Right cardiac atrium (tissue), 5 donors: Measurements from ENCODE around the gene OTOGL. TPM values are rescaled to one million over a fixed set of nuclear protein-coding genes. Genes with fewer than 3 reads are reported as not detected.

ENCODE experiments used
- ATAC-seq, 2 donors: fragments of 200-7000 bp; cut with Tn5 transposase; one replicate each; pipeline versions ENCODE4 v1.8.0 to v1.9.1; 2020; ENCODE audit warnings: moderate library complexity in 2 of 2, mild to moderate bottlenecking in 1 of 2
- DNase-seq, 3 donors: peaks; one replicate each; pipeline ENCODE4 v3.0.0-alpha.2; 2020
- H3K27ac ChIP-seq: one replicate; pipeline ENCODE4 v1.5.1; 2013; ENCODE audit warnings: mild to moderate bottlenecking, low read length, control low read depth, moderate library complexity
- H3K27me3 ChIP-seq: one replicate; pipeline ENCODE4 v1.6.1; 2013; ENCODE audit not compliant: control insufficient read depth, insufficient read depth
- H3K4me1 ChIP-seq: one replicate; pipeline ENCODE4 v1.6.1; 2013; ENCODE audit warnings: low read length; ENCODE audit not compliant: control insufficient read depth, insufficient read depth
- H3K4me3 ChIP-seq: one replicate; pipeline ENCODE4 v1.5.1; 2013; ENCODE audit warnings: low read length, control low read depth
- H3K9me3 ChIP-seq: one replicate; pipeline ENCODE4 v1.6.1; 2013; ENCODE audit warnings: low read length; ENCODE audit not compliant: control insufficient read depth
- WGBS: extraction: QIAGEN DNeasy Blood & Tissue Kit; methylation state at CpG from one replicate; pipeline ENCODE4 v1.1.7; 2013; 5-methylcytosine and 5-hydroxymethylcytosine counted together
- intact Hi-C, 4 donors: fragments of 100-400 bp; cut with DNase I; formaldehyde crosslinking; loops; one replicate each; pipeline versions ENCODE4 v1.11.0 to v1.14.0; 2022 to 2023
- polyA plus RNA-seq: library from polyadenylated mRNA; stranded (reverse); fragments of 200-250 nt; gene quantifications from one replicate; pipeline ENCODE4 v1.2.3, GENCODE V29; 2013
- total RNA-seq, 4 donors: library from RNA; stranded (reverse); fragmentation: NEBNext Ultra II Directional; extraction: Animal tissue kit (Norgen Biotek cat#: 25700); gene quantifications; one replicate each; pipeline ENCODE4 v1.2.1, GENCODE V29; 2021
- donor health status: healthy with polysubstance abuse.
- donor health status: DM: no; HTN: yes; CAD: no.
- donor health status: DM: no; HTN: no; CAD: no.
- donor health status: DM: no; HTN: yes; CAD: no; lungs with severe emphysema.
- donor health status: DM: yes; HTN: yes; CAD: no.

Gene OTOGL
- total and polyA plus RNA-seq, 5 donors, result 8.1 to 25.9 (median 17.8) TPM

DNA sequence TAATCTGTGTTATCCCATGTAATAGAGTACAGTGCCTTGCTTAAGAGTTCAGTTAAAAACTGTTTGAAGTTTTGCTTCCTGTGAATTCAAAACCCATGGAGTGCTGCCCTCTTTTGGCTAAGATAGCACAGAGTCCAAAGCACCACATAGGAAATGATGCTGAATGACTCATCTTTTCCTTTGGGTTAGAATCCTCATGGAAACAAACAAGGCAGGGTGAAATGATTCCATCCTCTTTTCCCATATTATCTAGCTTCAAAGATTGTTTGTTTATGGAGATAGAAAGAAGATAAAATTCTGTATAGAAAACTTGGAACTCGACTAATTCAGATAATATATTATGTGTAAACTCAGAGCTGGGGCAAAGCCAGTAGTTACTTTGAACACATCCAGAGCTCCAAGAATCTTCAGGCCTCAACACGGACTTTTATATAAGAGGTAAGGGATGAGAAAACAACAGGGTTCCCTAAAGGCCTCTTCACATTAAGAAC is 87.4 kb downstream of the OTOGL start:
- Histone ChIP-seq H3K27me3 (no peaks in the 10 kb centered on the region), H3K27ac (peak overlapping the region; percentile 99), H3K4me1 (peaks cover 3% of the 10 kb centered on the region), H3K9me3 (no peaks in the 10 kb centered on the region), H3K4me3 (no peak overlapping the region)
- WGBS, result 11% methylated on average over 2 of the region's 2 CpGs
- intact Hi-C loops, result loop anchor here in 3 of 4 donors (5.0 to 10.0 kb wide), 4 partner anchors 249 to 632 kb away; partner anchors contain the start of gene PPP1R12A (in 1 of the 3)
- DNase-seq (peak in 2 of 3 donors; percentile 37 to 57), ATAC-seq (peak; percentile 90 to 92)

DNA sequence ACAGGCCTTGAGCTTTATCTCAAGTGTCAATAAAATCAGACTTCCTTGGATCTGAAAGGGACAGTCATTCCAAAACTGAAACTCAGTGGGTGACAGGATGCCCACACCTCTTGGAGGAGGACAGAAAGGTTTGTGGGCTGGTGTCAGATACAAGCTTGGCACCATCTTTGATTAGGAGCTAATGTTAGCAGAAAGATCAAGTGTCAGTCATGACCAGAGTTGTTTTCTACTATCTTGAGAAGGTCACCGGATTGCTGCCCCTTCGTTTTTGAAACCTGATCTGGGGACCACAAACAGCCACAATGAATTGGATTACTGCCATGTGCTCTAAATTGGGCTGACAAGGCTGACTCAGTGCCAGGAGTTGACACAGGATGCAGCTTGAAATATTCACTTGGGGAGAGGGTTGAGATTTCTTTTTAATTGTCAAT is 88.3 kb downstream of the OTOGL start:
- Histone ChIP-seq H3K27ac (peak overlapping the region; percentile 91), H3K4me3 (no peak overlapping the region), H3K27me3 (no peaks in the 10 kb centered on the region), H3K9me3 (no peaks in the 10 kb centered on the region), H3K4me1 (peaks cover 3% of the 10 kb centered on the region)
- 6% methylated on average over 2 of the region's 2 CpGs for WGBS
- ATAC-seq (peak; percentile 75 to 77), DNase-seq (peak; percentile 35 to 73 (median 56))
- intact Hi-C loops, result loop anchor here in 3 of 4 donors (5.0 to 10.0 kb wide), 4 partner anchors 250 to 633 kb away; partner anchors contain the start of gene PPP1R12A (in 1 of the 3)

DNA sequence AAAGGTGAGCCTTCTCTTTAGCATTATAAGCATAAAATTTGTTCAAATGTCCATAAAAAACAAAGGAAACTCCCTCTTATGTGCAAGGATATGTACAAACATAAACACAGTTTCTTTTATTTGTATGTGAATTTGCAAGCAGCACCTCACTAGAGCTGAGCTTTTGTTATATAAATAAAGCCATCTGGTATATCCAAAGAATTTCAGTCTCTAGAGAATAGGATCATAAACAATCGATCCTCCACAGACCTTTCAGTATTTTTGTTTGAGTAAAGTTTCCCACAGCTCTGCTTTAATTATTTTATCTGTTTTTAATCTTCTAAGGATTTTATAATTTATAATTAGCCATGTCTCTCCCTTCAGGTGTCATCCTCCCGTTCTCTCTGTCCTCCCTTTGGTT is 89.2 kb downstream of the OTOGL start:
- Histone ChIP-seq H3K4me3 (no peak overlapping the region), H3K4me1 (peaks cover 3% of the 10 kb centered on the region), H3K9me3 (no peaks in the 10 kb centered on the region), H3K27me3 (no peaks in the 10 kb centered on the region), H3K27ac (no peak overlapping the region)
- 63% methylated on average over 2 of the region's 2 CpGs for WGBS
- intact Hi-C loops, result loop anchor here in 3 of 4 donors (5.0 to 10.0 kb wide), 4 partner anchors 251 to 634 kb away; partner anchors contain the start of gene PPP1R12A (in 1 of the 3)
- no peak for ATAC-seq
- no peak for DNase-seq

DNA sequence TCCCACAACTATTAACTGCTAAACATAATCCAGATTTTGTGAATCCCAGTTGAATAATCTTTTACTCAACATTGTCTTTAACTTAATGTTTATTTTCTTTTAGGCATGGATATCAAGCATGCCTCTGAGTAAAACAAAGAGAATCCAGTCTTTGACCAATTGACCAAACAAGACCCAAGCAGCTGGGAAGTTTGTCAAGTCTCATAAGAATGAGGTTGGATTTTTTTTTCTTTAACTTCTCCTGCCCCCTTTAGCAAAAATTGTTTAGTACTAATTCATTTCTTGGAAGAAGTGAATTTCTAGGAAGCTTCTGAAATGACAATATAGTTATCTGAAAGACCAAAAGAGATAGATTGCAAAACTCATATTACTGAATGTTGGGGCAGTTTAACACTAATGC is 89.9 kb downstream of the OTOGL start:
- Histone ChIP-seq H3K4me1 (peaks cover 3% of the 10 kb centered on the region), H3K27me3 (no peaks in the 10 kb centered on the region), H3K9me3 (no peaks in the 10 kb centered on the region), H3K4me3 (no peak overlapping the region), H3K27ac (no peak overlapping the region)
- ATAC-seq (no peak), DNase-seq (no peak)
- intact Hi-C loops, result loop anchor here in 3 of 4 donors (5.0 to 10.0 kb wide), 4 partner anchors 252 to 634 kb away; partner anchors contain the start of gene PPP1R12A (in 1 of the 3)

DNA sequence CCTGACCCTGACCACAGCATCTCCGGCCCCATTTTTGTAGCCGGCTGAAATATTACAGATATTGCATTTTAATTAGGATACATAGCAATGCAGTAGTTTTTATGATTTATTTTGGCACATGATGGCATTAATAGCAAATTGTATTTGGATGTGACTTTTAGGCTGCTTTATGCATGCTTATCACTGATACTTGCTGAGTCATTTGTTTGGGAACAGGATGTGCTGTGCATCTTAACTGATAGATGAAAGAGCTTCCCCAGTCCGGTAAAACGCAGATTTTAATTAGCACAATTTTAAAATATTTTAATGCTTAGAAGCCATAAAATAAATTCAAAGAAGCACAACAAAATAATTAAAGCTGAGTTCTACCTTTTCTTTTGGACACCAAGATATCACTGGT is 90.7 kb downstream of the OTOGL start:
- no peak overlapping the region for H3K4me3 ChIP-seq
- intact Hi-C loops, result no loop called here
- no peaks in the 10 kb centered on the region for H3K9me3 ChIP-seq
- H3K27ac ChIP-seq, result no peak overlapping the region
- DNase-seq, result no peak
- H3K27me3 ChIP-seq, result no peaks in the 10 kb centered on the region
- no peak for ATAC-seq
- H3K4me1 ChIP-seq, result peaks cover 3% of the 10 kb centered on the region
- 59% methylated on average over 4 of the region's 4 CpGs for WGBS

DNA sequence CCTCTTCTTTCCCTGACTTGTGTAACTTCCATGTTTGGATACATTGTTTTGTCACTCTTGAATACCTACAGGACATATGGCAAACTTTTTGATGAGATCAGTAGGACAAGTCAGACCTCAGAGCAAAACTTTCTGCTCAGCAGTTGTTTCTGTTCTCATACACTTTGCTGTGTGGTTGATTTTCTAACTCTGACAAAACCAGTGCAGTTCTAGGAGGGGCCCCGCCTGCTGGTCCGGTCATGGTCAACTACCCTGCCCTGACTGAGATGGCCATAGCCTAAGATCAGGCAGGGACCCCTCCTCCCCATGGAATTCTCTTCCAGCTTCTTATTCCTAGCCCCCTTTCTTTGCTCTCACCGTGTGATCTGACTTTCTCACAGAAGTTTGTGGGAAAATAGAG is 92.8 kb downstream of the OTOGL start:
- no peaks in the 10 kb centered on the region for H3K27me3 ChIP-seq
- peaks cover 2% of the 10 kb centered on the region for H3K4me1 ChIP-seq
- H3K27ac ChIP-seq, result no peak overlapping the region
- DNase-seq (no peak), ATAC-seq (no peak)
- 75% methylated on average over 3 of the region's 3 CpGs for WGBS
- intact Hi-C loops, result no loop called here
- H3K9me3 ChIP-seq, result no peaks in the 10 kb centered on the region
- no peak overlapping the region for H3K4me3 ChIP-seq

DNA sequence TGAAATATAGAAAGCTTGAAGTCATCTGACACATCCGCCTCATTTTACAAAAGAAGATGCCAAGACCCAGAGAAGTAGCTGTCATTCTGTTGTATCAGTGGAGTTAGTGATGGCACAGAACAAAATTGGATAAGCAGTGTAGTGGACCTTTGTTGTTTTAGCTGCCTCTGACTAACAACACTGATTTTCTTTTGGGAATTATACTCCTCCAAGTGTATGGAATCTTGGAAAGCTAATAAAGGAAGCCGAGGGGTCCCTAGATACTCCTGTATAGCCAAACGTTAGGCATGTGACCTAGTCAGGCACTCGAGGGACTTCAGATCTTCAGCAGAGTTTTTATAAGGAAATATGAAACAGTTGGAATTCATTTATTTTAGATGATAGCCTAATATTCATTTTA is 94.5 kb downstream of the OTOGL start:
- 41% methylated on average over 4 of the region's 4 CpGs for WGBS
- Histone ChIP-seq H3K27ac (no peak overlapping the region), H3K9me3 (no peaks in the 10 kb centered on the region), H3K4me3 (no peak overlapping the region), H3K27me3 (no peaks in the 10 kb centered on the region), H3K4me1 (no peaks in the 10 kb centered on the region)
- ATAC-seq (no peak), DNase-seq (no peak)
- intact Hi-C loops, result no loop called here

DNA sequence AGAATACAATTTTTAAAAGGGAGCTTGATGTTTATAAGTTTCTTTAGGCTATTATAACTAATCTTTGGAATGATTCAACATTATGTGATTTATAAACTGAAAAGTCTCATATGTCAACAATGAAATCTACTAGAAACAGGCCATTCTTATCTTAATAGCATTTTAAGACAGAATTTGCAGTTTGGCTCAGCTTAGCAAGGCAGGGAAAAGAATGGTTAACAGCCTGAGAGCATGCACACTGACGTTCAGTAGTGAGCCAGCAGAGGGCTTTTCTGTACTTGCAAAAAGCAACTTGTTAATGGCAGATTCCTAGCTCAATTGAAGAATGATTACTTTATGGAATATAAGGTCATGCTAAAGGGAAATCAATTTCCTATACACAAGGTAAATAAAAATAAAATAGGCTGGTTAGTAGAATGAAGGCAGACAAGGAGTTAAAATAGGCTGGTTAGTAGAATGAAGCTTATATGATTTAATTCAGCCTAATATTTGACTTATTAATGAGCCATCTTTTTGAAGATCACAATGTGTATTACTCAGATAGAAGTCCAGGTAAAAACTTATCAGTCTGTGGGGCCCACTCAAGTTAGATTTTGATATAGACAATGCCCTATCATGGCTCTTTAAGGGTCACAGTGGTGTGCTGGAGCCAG is 95.9 kb downstream of the OTOGL start:
- intact Hi-C loops, result loop anchor here in 3 of 4 donors (5.0 kb wide), 2 partner anchors 72 to 77 kb away; no protein-coding TSS in a partner anchor
- WGBS, result 3% methylated on average over 1 of the region's 1 CpG
- Histone ChIP-seq H3K27ac (no peak overlapping the region), H3K4me1 (no peaks in the 10 kb centered on the region), H3K9me3 (no peaks in the 10 kb centered on the region), H3K4me3 (no peak overlapping the region), H3K27me3 (no peaks in the 10 kb centered on the region)
- ATAC-seq, result peak; percentile 57 to 76
- DNase-seq, result peak in 1 of 3 donors; percentile 43

DNA sequence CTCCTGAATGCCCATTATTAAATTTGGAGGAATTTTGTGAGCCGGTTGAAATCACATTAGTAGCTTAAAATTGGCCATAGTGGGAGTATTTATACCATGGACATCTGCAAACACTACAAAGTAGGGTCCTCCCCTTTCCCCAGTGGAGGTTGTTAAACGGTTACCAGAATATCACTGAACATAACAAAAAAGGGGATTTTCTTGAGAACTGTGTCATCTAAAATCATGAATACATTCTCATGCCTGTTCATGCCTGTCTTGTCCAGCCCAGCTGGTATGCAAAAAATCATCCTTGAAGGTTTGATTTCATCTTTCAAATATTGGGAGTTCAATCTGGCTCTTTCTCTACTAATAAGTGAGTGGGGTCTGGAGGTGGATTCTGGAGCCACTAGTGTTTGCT is 96.4 kb downstream of the OTOGL start:
- no peak overlapping the region for H3K4me3 ChIP-seq
- ATAC-seq (no peak), DNase-seq (no peak)
- H3K27me3 ChIP-seq, result no peaks in the 10 kb centered on the region
- no peaks in the 10 kb centered on the region for H3K9me3 ChIP-seq
- WGBS, result 79% methylated on average over 2 of the region's 2 CpGs
- intact Hi-C loops, result loop anchor here in 3 of 4 donors (5.0 kb wide), 2 partner anchors 72 to 77 kb away; no protein-coding TSS in a partner anchor
- no peak overlapping the region for H3K27ac ChIP-seq
- no peaks in the 10 kb centered on the region for H3K4me1 ChIP-seq

DNA sequence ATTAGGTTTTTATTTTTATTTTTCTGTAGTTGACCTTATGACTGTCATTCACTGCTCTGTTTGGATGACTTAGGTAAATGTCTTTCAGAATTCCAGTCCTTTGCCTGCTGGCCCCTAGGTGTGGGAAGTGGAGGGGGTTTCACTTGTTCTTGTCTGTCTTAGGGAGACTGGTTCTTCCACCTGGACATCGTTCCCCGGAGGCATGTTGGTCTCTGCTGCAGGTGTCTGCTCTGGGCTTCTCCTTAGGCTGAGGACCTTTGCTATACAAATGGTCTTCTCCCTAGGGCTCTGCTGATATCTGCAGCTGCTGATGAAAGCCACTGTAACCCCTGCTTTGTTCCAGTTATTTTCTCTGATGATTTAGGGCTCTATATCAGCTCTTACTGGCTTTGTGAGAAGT is 97.1 kb downstream of the OTOGL start:
- DNase-seq (no peak), ATAC-seq (no peak)
- Histone ChIP-seq H3K27ac (no peak overlapping the region), H3K9me3 (no peaks in the 10 kb centered on the region), H3K4me3 (no peak overlapping the region), H3K27me3 (no peaks in the 10 kb centered on the region), H3K4me1 (no peaks in the 10 kb centered on the region)
- intact Hi-C loops, result loop anchor here in 3 of 4 donors (5.0 kb wide), 2 partner anchors 71 to 76 kb away; no protein-coding TSS in a partner anchor
- 95% methylated on average over 2 of the region's 2 CpGs for WGBS

DNA sequence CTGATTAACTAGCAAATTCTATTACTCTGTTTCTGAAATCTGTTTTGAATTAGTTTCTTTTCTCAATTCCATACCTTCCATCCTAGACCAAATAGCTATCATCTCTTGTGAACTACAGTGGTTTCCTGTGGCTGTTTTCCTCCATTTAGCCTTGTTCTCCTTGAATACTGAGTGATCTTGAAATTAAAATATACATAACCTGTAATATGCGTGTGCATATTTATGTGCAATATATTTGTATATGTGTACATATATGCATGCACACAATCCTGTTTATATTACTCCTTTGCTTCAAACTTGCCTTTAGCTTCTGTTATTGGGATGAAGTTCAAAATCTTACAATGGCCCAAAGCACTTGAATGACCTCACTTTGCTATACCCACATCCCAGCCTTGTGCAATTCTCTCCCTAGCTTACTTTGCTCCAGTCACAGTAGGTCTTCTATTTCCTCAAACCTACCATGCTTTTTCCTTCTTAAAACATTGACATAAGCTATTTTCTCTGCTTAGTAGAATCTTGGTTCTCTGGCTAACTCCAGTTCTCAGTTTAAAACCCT is 99.5 kb downstream of the OTOGL start:
- H3K27ac ChIP-seq, result no peak overlapping the region

More for the DNA sequence above, 99.5 kb downstream of the OTOGL start:
- no peaks in the 10 kb centered on the region for H3K9me3 ChIP-seq
- H3K4me3 ChIP-seq, result no peak overlapping the region
- intact Hi-C loops, result loop anchor here in 3 of 4 donors (5.0 kb wide), 2 partner anchors 68 to 73 kb away; no protein-coding TSS in a partner anchor
- 100% methylated on average over 1 of the region's 1 CpG for WGBS
- no peak for DNase-seq
- H3K4me1 ChIP-seq, result no peaks in the 10 kb centered on the region
- ATAC-seq, result no peak
- no peaks in the 10 kb centered on the region for H3K27me3 ChIP-seq
